ENCODE results near the gene CNTNAP2. TPM values are rescaled to one million over a fixed set of nuclear protein-coding genes. Genes with fewer than 3 reads are reported as not detected.
A peak's percentile ranks its signal among the peaks of the same experiment; 100 is the strongest.
"Not testable (repeated sequence)": the region's sequence is repeated elsewhere in the genome, so short reads cannot be mapped to it uniquely, and the experiment has no call there.

CNTNAP2 gene
- total and polyA plus RNA-seq, 8 donors, result 0.94 to 42.5 (median 38.6) TPM

DNA sequence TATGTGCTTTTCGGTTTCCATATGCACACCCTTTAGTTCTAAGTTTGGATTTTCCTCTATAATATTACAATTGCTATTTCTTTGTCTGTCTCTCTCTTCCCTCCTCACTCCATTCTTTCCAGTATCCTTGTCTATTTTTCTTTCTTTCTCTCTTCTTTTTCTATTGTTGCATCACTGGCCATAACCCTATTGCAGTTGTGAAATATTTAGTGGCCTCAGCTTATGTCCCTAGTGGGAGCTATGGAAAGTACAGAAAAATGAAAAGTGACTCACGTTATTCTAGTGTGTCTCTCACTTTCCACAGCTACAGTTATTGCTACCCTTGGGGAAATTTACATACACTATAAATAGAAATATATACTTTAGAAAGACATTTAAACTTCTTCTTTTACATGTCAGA lies 59.1 kb downstream of the CNTNAP2 start:
- Histone ChIP-seq H3K27ac (no peak overlapping the region), H3K4me3 (no peak overlapping the region), H3K36me3 (no peaks in the 10 kb centered on the region), H3K27me3 (no peaks in the 10 kb centered on the region), H3K4me1 (no peaks in the 10 kb centered on the region), H3K9me3 (peaks cover 0 to 3% of the 10 kb centered on the region in 2 donors)
- DNase-seq (no peak), ATAC-seq (no peak)
- no peak for TF ChIP-seq CTCF (IDR thresholded peaks at IDR 0.05)
- intact Hi-C loops (cut with DNase I), result no loop called here

DNA sequence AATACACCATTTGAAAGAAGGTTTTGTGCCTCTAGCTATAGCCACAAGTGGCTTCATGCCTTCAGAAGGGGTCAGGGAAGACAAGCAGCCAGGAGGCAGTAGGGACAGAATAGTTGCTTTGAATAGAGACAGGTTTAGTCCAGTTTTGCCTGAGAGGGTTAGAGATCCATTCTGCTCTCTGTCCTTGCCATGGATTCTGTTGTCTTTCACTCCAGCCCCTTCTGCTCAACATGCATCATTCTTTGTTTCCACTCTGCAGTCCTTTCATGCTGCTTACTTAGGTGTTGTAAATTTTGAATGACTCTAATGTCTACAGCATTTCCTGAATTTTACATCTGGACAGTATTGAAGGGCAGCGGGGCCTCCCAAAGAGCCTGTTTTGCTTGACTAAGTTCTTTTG lies 60.3 kb downstream of the CNTNAP2 start:
- peaks cover 0 to 3% of the 10 kb centered on the region in 2 donors for H3K9me3 ChIP-seq
- H3K36me3 ChIP-seq, result no peaks in the 10 kb centered on the region
- no peaks in the 10 kb centered on the region for H3K4me1 ChIP-seq
- H3K27me3 ChIP-seq, result no peaks in the 10 kb centered on the region
- no peak for TF ChIP-seq CTCF (IDR thresholded peaks at IDR 0.05)
- DNase-seq (no peak), ATAC-seq (no peak)
- no peak overlapping the region for H3K27ac ChIP-seq
- intact Hi-C loops (cut with DNase I), result no loop called here
- H3K4me3 ChIP-seq, result no peak overlapping the region

GRCh38 chr7:146177301-146177700 lies 60.7 kb downstream of the CNTNAP2 start:
- Histone ChIP-seq H3K36me3 (no peaks in the 10 kb centered on the region), H3K9me3 (peaks cover 0 to under 1% of the 10 kb centered on the region in 2 donors), H3K4me3 (no peak overlapping the region), H3K27ac (no peak overlapping the region), H3K27me3 (no peaks in the 10 kb centered on the region), H3K4me1 (no peaks in the 10 kb centered on the region)
- no peak for DNase-seq
- ATAC-seq, result no peak
- intact Hi-C loops (cut with DNase I), result no loop called here
- TF ChIP-seq CTCF (IDR thresholded peaks at IDR 0.05), result no peak

- Histone ChIP-seq H3K36me3 (no peaks in the 10 kb centered on the region), H3K9me3 (peaks cover 0 to 9% of the 10 kb centered on the region in 2 donors), H3K4me3 (no peak overlapping the region), H3K4me1 (no peaks in the 10 kb centered on the region), H3K27ac (no peak overlapping the region), H3K27me3 (no peaks in the 10 kb centered on the region)
- TF ChIP-seq CTCF (IDR thresholded peaks at IDR 0.05), result no peak
- intact Hi-C loops (cut with DNase I), result no loop called here
- DNase-seq (peak in 2 of 4 donors; percentile 3 to 10), ATAC-seq (no peak)
These were observed 69.2 kb downstream of the CNTNAP2 start for GRCh38 chr7:146185844-146186243.

DNA sequence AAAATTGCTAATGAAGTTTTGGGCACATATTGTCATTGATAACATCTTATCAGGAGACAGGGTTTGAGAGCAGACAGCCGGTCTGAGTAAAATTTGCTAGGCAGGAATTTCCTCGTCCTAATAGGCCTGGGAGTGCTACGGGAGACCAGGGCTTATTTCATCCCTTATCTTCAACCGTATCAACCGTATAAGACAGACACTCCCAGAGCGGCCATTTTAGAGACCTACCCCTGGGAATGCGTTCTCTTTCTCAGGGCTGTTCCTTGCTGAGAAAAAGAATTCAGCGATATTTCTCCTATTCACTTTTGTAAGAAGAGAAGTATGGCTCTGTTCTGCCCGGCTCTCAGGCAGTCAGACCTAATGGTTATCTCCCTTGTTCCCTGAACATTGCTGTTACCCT lies 74.8 kb downstream of the CNTNAP2 start:
- ATAC-seq; DNase-seq; H3K27ac ChIP-seq; H3K4me1 ChIP-seq; intact Hi-C loops (cut with DNase I); H3K4me3 ChIP-seq; H3K27me3 ChIP-seq; H3K36me3 ChIP-seq: not testable (repeated sequence)
- peaks cover 0 to 45% of the 10 kb centered on the region in 2 donors for H3K9me3 ChIP-seq

DNA sequence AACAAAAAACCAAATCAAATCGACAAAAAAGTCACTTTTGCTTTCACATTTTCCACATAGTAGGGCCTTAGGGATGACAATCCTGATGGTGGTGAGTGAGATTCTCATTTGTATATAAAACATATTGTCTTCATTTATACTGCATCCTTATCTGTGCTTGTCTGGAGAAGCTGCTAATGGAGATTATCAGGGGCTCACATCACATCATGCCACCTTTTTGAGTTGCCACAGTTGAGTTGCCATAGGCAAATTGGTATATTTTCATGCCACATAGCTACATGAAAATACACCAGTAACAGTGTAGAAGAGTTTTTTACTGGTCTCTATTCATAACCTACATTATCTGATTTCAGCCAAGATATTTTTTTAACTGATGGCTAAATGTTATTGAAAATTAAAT lies 85.3 kb downstream of the CNTNAP2 start:
- ATAC-seq, result no peak
- DNase-seq, result no peak
- H3K4me3 ChIP-seq, result no peak overlapping the region
- no peaks in the 10 kb centered on the region for H3K4me1 ChIP-seq
- H3K27ac ChIP-seq, result no peak overlapping the region
- intact Hi-C loops (cut with DNase I), result no loop called here
- TF ChIP-seq CTCF (IDR thresholded peaks at IDR 0.05), result no peak
- peaks cover 0 to 7% of the 10 kb centered on the region in 2 donors for H3K9me3 ChIP-seq
- H3K36me3 ChIP-seq, result no peaks in the 10 kb centered on the region
- H3K27me3 ChIP-seq, result no peaks in the 10 kb centered on the region

Measured in left lung (tissue), 10 donors.